Breast epithelium (tissue), 4 donors: ENCODE data around the gene ADD3. TPM values are rescaled to one million over a fixed set of nuclear protein-coding genes. Genes with fewer than 3 reads are reported as not detected.

Experiments used
- DNase-seq, 2 donors: peaks; one replicate each; pipeline ENCODE4 v3.0.0-alpha.2; 2019; ENCODE audit warnings: low spot score in 2 of 2
- H3K27ac ChIP-seq, 2 donors: fragments of 200-600 bp; sonication (generic) in 1 of 2; one replicate each; pipeline ENCODE4 v1.5.1; 2016 to 2019; ENCODE audit warnings: mild to moderate bottlenecking in 1 of 2
- H3K27me3 ChIP-seq, 2 donors: fragments of 200-600 bp; sonication (generic) in 1 of 2; one replicate each; pipeline versions ENCODE4 v1.5.1 to v1.6.0; 2017 to 2019; ENCODE audit warnings: control low read depth in 1 of 2, mild to moderate bottlenecking in 1 of 2
- H3K36me3 ChIP-seq: fragments of 200-600 bp; one replicate; pipeline ENCODE4 v1.5.1; 2019
- H3K4me1 ChIP-seq, 2 donors: fragments of 200-600 bp; sonication (generic); one replicate each; pipeline ENCODE4 v1.5.1; 2016 to 2019; ENCODE audit warnings: control low read depth in 1 of 2
- H3K4me3 ChIP-seq, 3 donors: fragments of 200-600 bp; sonication (generic); 1 replicate in 2 of 3; 2 replicates in 1 of 3; pipeline ENCODE4 v1.5.1; 2016 to 2019; ENCODE audit warnings: mild to moderate bottlenecking in 3 of 3, moderate library complexity in 2 of 3
- H3K9me3 ChIP-seq, 2 donors: fragments of 200-600 bp; sonication (generic) in 1 of 2; one replicate each; pipeline ENCODE4 v1.5.1; 2016 to 2019; ENCODE audit warnings: control low read depth in 1 of 2
- CTCF ChIP-seq, 3 donors: fragments of 450-650 bp; IDR thresholded peaks; one replicate each; pipeline ENCODE4 v1.5.1; 2016 to 2017; ENCODE audit warnings: antibody characterized with exemption in 3 of 3, mild to moderate bottlenecking in 3 of 3, moderate library complexity in 3 of 3
- POLR2A ChIP-seq: fragments of 450-650 bp; IDR thresholded peaks from one replicate; pipeline ENCODE4 v1.6.1; 2016; ENCODE audit warnings: antibody characterized with exemption, mild to moderate bottlenecking, moderate library complexity
- POLR2AphosphoS5 ChIP-seq, 3 donors: sonication (generic); formaldehyde crosslinking; IDR thresholded peaks; one replicate each; pipeline ENCODE4 v1.6.1; 2017; ENCODE audit warnings: antibody characterized with exemption in 3 of 3
- intact Hi-C: fragments of 100-400 bp; cut with DNase I; formaldehyde crosslinking; loops from one replicate; pipeline ENCODE4 v1.15.1; 2023; ENCODE audit warnings: low total_unique reads
- total RNA-seq, 3 donors: library from RNA; depleted of rRNA; stranded (reverse); fragments of >200 nt; gene quantifications; one replicate each; pipeline ENCODE4 v1.1.0, GENCODE V29; 2016

Gene ADD3
- total RNA-seq, 3 donors from 2014 or later, result 208 to 458 (median 347) TPM

- H3K27ac ChIP-seq, result peak overlapping the region; percentile 16 to 28
- no peak for DNase-seq
- intact Hi-C loops, result no loop called here
Measured at GRCh38 chr10:110032801-110033700, 25.3 kb downstream of the ADD3 start.

DNA sequence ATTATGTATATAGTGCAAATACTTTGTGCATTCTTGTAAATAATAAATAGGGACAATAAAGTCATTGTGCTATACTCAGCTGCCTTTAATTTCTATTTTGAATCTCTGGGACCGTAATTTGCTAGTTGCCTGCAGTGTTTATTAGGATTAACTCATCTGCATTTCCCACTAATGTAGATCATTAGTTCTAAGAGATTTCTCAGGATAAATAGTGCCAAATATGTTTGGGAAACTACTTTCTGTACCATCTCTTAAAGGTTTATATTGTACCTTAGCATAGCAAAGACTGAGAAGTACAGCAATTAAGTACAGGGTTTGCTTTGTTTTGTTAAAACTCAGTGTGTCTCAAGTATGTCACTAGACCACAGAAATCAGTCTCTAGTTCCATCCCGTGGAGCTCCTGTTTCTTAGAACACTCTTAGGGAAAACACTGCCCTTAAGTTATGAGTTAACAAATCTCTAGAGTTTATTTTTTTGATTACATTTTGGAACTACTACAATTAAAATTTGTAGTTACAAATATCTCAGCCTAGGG, 26.0 kb downstream of the ADD3 start:
- DNase-seq, result no peak
- Histone ChIP-seq H3K27me3 (no peaks in the 10 kb centered on the region), H3K9me3 (no peaks in the 10 kb centered on the region), H3K27ac (peak overlapping the region; percentile 16 to 17), H3K4me3 (no peak overlapping the region), H3K4me1 (peaks cover 0 to 4% of the 10 kb centered on the region in 2 donors), H3K36me3 (no peaks in the 10 kb centered on the region)
- TF ChIP-seq CTCF (IDR thresholded peaks at IDR 0.05) (no peak), POLR2AphosphoS5 (IDR thresholded peaks at IDR 0.05) (no peak)
- intact Hi-C loops, result no loop called here

More at GRCh38 chr10:110032801-110033700, 25.3 kb downstream of the ADD3 start:
- Histone ChIP-seq H3K4me1 (peaks cover 0 to 4% of the 10 kb centered on the region in 2 donors), H3K9me3 (no peaks in the 10 kb centered on the region), H3K4me3 (no peak overlapping the region), H3K27me3 (no peaks in the 10 kb centered on the region), H3K36me3 (no peaks in the 10 kb centered on the region)
- TF ChIP-seq POLR2A, result no peak
- TF ChIP-seq POLR2AphosphoS5 (IDR thresholded peaks at IDR 0.05), result no peak
- TF ChIP-seq CTCF (IDR thresholded peaks at IDR 0.05), result no peak

DNA sequence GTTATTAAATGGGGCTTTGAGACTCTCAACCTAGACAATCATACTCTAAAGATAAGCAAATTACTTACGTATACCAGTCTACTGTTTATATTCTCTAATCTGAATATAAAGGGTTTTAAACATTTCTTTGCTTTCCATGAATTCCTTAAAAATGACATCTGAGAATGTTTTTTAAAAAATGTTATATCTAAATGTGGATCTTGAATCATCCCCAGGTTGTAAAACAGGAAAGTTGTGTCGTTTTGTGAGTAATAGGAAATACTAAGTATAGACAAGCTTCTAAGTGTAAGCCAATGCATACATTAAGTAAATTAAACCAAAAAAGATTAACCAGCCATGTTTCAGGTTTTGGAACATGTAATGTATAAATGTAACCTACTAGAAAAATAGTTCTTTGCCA, 26.8 kb downstream of the ADD3 start:
- Histone ChIP-seq H3K9me3 (no peaks in the 10 kb centered on the region), H3K27ac (no peak overlapping the region), H3K4me1 (peaks cover 0 to 4% of the 10 kb centered on the region in 2 donors), H3K36me3 (no peaks in the 10 kb centered on the region), H3K4me3 (no peak overlapping the region), H3K27me3 (no peaks in the 10 kb centered on the region)
- no peak for TF ChIP-seq POLR2A
- no peak for TF ChIP-seq POLR2AphosphoS5 (IDR thresholded peaks at IDR 0.05)
- TF ChIP-seq CTCF (IDR thresholded peaks at IDR 0.05), result no peak
- DNase-seq, result no peak
- intact Hi-C loops, result no loop called here

GRCh38 chr10:110035070-110035921, 27.5 kb downstream of the ADD3 start:
- H3K36me3 ChIP-seq, result no peaks in the 10 kb centered on the region
- H3K4me3 ChIP-seq, result no peak overlapping the region
- H3K27ac ChIP-seq, result no peak overlapping the region
- no peak for DNase-seq
- H3K27me3 ChIP-seq, result no peaks in the 10 kb centered on the region
- intact Hi-C loops, result no loop called here
- TF ChIP-seq POLR2A (no peak), CTCF (IDR thresholded peaks at IDR 0.05) (no peak), POLR2AphosphoS5 (IDR thresholded peaks at IDR 0.05) (no peak)
- no peaks in the 10 kb centered on the region for H3K9me3 ChIP-seq
- peaks cover 0 to 4% of the 10 kb centered on the region in 2 donors for H3K4me1 ChIP-seq
